ENCODE measurements around the gene EYS.

EYS gene

DNA sequence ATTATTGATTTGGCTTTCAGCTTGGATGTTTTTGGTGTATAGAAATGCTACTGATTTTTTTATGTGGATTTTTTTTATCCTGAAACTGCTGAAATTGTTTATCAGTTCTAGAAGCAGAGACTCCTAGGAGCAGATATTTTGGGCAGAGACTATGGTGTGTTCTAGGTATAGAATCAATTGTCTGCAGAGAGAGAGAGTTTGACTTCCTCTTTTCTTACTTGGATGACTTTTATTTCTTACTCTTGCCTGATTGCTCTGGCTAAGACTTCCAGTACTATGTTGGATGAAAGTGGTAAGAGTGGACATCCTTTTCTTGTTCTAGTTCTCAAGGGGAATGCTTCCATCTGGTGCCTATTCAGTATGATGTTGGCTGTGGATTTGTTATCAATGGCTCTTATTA lies 1700.8 kb downstream of the EYS start:
- TF ChIP-seq, protein P1, sequence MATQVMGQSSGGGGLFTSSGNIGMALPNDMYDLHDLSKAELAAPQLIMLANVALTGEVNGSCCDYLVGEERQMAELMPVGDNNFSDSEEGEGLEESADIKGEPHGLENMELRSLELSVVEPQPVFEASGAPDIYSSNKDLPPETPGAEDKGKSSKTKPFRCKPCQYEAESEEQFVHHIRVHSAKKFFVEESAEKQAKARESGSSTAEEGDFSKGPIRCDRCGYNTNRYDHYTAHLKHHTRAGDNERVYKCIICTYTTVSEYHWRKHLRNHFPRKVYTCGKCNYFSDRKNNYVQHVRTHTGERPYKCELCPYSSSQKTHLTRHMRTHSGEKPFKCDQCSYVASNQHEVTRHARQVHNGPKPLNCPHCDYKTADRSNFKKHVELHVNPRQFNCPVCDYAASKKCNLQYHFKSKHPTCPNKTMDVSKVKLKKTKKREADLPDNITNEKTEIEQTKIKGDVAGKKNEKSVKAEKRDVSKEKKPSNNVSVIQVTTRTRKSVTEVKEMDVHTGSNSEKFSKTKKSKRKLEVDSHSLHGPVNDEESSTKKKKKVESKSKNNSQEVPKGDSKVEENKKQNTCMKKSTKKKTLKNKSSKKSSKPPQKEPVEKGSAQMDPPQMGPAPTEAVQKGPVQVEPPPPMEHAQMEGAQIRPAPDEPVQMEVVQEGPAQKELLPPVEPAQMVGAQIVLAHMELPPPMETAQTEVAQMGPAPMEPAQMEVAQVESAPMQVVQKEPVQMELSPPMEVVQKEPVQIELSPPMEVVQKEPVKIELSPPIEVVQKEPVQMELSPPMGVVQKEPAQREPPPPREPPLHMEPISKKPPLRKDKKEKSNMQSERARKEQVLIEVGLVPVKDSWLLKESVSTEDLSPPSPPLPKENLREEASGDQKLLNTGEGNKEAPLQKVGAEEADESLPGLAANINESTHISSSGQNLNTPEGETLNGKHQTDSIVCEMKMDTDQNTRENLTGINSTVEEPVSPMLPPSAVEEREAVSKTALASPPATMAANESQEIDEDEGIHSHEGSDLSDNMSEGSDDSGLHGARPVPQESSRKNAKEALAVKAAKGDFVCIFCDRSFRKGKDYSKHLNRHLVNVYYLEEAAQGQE (IDR thresholded peaks at IDR 0.05; ENCODE audit: insufficient read depth in 1 of 2, low read depth in 2 of 2, low read length in 2 of 2), result no peak
- TF ChIP-seq FOXP2 (optimal IDR thresholded peaks at IDR 0.05; ENCODE audit: borderline replicate concordance, extremely low read depth, extremely low read length, insufficient read depth) (no peak), TAF1 (IDR thresholded peaks at IDR 0.05; ENCODE audit: borderline replicate concordance, insufficient read depth, low read length) (no peak), SIN3A (IDR thresholded peaks at IDR 0.05; ENCODE audit: borderline replicate concordance, insufficient read depth, low read length) (no peak), POLR2AphosphoS5 (IDR thresholded peaks at IDR 0.05; ENCODE audit: low read depth, low read length) (no peak)

DNA sequence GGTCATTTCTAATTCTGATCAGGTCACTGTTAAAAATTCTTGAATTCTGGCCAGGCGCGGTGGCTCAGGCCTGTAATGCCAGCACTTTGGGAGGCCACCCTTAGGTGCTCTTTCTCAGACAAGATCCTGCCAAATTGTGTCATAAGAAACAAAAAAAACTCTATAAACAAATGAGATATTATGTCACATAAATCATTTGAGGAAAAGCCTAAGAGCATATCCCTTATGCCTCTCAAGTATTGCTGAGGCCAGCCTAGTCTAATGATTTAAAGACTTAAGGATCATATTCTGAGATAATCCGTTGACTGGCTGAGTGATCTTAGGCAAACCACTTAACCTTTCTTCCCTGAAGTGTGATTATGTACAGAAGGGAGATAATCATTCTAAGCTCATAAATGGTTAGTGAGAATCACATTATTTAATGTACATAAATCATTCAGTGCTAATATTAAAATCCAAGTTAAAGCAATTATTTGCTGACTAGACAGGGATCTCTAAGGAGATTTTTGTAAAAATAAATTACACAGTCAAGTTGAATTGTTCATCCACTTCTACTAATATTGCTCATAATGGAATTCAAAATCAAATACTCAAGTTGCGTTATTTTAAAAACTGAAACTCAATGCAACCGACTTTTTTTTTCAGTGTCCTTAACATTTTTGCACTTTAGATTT lies 1706.1 kb downstream of the EYS start:
- TF ChIP-seq FOXP2 (optimal IDR thresholded peaks at IDR 0.05; ENCODE audit: borderline replicate concordance, extremely low read depth, extremely low read length, insufficient read depth), result no peak
- TF ChIP-seq, protein P1 (IDR thresholded peaks at IDR 0.05; ENCODE audit: insufficient read depth in 1 of 2, low read depth in 2 of 2, low read length in 2 of 2), result no peak
- no peak for TF ChIP-seq POLR2AphosphoS5 (IDR thresholded peaks at IDR 0.05; ENCODE audit: low read depth, low read length)

DNA sequence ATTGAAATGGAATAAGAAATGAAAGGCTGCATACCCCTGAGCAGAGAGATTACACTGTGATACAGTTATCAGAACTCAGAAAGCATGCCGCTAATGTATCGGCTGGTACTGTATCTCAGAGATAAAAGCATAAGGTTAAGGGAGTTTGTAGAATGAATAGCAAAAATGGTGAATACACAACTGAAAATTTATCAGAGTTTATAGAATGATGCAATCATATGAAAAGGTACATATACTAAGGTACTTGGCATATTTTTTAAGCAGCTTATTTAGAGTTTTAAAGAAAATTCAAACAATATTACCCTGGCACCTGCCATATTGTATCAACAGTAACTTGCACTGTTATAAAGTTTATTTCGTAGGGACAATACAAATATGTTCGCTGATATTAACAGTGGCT lies 1707.4 kb downstream of the EYS start:
- TF ChIP-seq TAF1 (IDR thresholded peaks at IDR 0.05; ENCODE audit: borderline replicate concordance, insufficient read depth, low read length) (no peak), POLR2AphosphoS5 (IDR thresholded peaks at IDR 0.05; ENCODE audit: low read depth, low read length) (no peak), SIN3A (IDR thresholded peaks at IDR 0.05; ENCODE audit: borderline replicate concordance, insufficient read depth, low read length) (no peak), FOXP2 (optimal IDR thresholded peaks at IDR 0.05; ENCODE audit: borderline replicate concordance, extremely low read depth, extremely low read length, insufficient read depth) (no peak)
- TF ChIP-seq, protein P1 (IDR thresholded peaks at IDR 0.05; ENCODE audit: insufficient read depth in 1 of 2, low read depth in 2 of 2, low read length in 2 of 2), result no peak

DNA sequence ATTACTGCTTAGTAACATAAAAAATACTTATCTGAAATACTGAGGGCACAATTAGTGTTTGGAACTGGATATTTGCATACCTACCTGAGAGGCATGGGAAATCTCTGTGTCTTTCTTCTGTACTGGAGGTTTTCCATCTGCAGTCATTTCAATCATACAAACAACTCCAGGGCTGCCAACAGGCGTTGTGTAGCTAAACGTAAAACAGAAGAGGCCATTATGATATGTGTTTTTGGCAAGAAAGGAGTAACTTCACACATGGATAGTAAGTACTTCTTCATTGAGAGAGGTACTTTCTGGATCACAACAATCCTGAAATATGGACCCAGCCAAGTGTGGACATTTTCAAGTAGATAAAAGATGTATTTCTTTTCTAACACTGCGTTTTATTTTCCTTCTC lies 1708.0 kb downstream of the EYS start:
- TF ChIP-seq, protein P1 (IDR thresholded peaks at IDR 0.05; ENCODE audit: insufficient read depth in 1 of 2, low read depth in 2 of 2, low read length in 2 of 2), result no peak
- TF ChIP-seq TAF1 (IDR thresholded peaks at IDR 0.05; ENCODE audit: borderline replicate concordance, insufficient read depth, low read length) (no peak), FOXP2 (optimal IDR thresholded peaks at IDR 0.05; ENCODE audit: borderline replicate concordance, extremely low read depth, extremely low read length, insufficient read depth) (no peak), POLR2AphosphoS5 (IDR thresholded peaks at IDR 0.05; ENCODE audit: low read depth, low read length) (no peak), SIN3A (IDR thresholded peaks at IDR 0.05; ENCODE audit: borderline replicate concordance, insufficient read depth, low read length) (no peak)

DNA sequence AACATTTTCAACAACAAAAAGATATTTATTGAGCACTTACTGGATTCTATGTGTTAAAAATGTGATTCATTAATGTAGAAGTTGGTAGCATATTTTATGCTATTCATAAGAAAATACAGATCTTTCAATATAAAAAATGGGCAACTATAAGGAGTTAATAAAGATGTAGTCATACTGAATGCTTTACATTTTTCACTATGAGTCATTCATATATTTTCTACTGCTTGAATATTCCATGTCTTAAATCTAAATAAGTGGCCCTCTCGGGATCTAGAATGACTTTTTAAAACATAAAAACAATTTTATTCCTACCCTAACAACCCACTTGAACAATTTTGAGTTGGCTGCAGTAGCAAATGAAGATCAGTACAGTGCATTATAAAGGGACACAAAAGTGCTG lies 1709.3 kb downstream of the EYS start:
- TF ChIP-seq, protein P1 (IDR thresholded peaks at IDR 0.05; ENCODE audit: insufficient read depth in 1 of 2, low read depth in 2 of 2, low read length in 2 of 2), result no peak
- TF ChIP-seq POLR2AphosphoS5 (IDR thresholded peaks at IDR 0.05; ENCODE audit: low read depth, low read length), result no peak
- no peak for TF ChIP-seq FOXP2 (optimal IDR thresholded peaks at IDR 0.05; ENCODE audit: borderline replicate concordance, extremely low read depth, extremely low read length, insufficient read depth)
- no peak for TF ChIP-seq TAF1 (IDR thresholded peaks at IDR 0.05; ENCODE audit: borderline replicate concordance, insufficient read depth, low read length)
- no peak for TF ChIP-seq SIN3A (IDR thresholded peaks at IDR 0.05; ENCODE audit: borderline replicate concordance, insufficient read depth, low read length)
